ENCODE data around the gene DGLUCY.

DNA sequence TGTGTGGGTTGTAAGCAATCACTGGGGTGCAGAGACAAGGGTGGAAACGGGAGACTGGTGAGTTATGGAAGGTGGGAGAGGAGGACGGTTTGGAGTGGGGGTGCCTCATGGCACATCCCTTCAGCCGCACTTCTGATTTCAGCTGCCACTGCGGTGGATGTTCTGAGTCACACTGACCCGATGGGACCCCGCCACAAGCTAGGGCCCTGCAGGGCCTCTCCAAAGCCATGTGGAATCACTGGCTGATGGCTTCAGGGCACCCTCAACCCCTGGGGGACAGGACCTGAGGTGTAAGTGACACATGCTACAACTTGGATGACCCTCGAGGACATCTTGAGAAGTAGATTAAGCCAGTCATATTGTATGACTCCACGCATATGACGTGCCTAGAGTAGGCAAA, 77.0 kb downstream of the DGLUCY start:
- TF ChIP-seq, protein P1, sequence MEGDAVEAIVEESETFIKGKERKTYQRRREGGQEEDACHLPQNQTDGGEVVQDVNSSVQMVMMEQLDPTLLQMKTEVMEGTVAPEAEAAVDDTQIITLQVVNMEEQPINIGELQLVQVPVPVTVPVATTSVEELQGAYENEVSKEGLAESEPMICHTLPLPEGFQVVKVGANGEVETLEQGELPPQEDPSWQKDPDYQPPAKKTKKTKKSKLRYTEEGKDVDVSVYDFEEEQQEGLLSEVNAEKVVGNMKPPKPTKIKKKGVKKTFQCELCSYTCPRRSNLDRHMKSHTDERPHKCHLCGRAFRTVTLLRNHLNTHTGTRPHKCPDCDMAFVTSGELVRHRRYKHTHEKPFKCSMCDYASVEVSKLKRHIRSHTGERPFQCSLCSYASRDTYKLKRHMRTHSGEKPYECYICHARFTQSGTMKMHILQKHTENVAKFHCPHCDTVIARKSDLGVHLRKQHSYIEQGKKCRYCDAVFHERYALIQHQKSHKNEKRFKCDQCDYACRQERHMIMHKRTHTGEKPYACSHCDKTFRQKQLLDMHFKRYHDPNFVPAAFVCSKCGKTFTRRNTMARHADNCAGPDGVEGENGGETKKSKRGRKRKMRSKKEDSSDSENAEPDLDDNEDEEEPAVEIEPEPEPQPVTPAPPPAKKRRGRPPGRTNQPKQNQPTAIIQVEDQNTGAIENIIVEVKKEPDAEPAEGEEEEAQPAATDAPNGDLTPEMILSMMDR (IDR thresholded peaks at IDR 0.05; ENCODE audit: borderline replicate concordance, extremely low read depth, low read length, poor library complexity, severe bottlenecking) = no peak
- no peak for TF ChIP-seq EZH2 (IDR thresholded peaks at IDR 0.05; ENCODE audit: borderline replicate concordance, low read depth, low read length, severe bottlenecking)

Data from DND-41 (cell line).